Fibroblast of pulmonary artery (primary cell): ENCODE data around the gene TRIO.

Experiments
- DNase-seq: peaks from one replicate; pipeline ENCODE4 v3.0.0-alpha.2; 2010; ENCODE audit warnings: low read depth
- H3K4me3 ChIP-seq: replicated peaks from 2 replicates; pipeline ENCODE4 v1.5.1; 2011; ENCODE audit warnings: low read depth, mild to moderate bottlenecking, control low read depth, low read length, moderate library complexity
- TF ChIP-seq, protein P1 (sequence below): IDR thresholded peaks from 2 replicates; pipeline ENCODE4 v1.5.1; 2011; ENCODE audit warnings: mild to moderate bottlenecking, control low read depth, low read length, inconsistent platforms; ENCODE audit errors: missing control alignments

The TRIO gene

DNA sequence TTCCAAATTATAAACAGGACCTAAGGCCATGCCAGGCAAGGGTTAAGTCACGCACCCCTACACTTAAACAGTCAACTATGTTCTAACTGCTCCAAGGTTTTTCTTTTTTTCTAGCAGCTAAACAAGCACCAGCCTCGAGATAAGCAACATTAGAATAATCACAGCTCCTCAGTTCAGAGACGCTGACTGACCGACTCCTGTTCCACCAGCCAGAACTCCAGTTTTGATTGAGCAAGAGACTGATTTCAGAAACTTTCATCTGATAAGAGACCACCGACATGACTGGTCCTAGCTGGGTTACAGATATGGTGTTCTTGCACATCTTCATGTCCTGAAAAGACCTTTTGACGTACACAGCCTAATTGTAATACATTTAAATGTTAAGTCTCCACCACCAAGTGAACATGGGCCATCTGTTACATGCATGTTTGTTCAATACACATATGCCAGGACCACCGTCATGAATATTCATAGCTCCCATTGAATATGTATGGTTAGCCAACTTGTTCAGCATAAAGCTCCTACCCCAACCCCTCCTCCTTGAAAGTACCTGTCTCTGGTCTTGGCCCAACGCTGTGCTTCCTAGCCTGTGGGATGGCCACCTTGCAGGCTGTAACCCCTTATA lies 414.8 kb downstream of the TRIO start:
- peak; percentile 15 for DNase-seq
- no peak overlapping the region for H3K4me3 ChIP-seq

More for the DNA sequence above, 414.8 kb downstream of the TRIO start:
- TF ChIP-seq, protein P1, sequence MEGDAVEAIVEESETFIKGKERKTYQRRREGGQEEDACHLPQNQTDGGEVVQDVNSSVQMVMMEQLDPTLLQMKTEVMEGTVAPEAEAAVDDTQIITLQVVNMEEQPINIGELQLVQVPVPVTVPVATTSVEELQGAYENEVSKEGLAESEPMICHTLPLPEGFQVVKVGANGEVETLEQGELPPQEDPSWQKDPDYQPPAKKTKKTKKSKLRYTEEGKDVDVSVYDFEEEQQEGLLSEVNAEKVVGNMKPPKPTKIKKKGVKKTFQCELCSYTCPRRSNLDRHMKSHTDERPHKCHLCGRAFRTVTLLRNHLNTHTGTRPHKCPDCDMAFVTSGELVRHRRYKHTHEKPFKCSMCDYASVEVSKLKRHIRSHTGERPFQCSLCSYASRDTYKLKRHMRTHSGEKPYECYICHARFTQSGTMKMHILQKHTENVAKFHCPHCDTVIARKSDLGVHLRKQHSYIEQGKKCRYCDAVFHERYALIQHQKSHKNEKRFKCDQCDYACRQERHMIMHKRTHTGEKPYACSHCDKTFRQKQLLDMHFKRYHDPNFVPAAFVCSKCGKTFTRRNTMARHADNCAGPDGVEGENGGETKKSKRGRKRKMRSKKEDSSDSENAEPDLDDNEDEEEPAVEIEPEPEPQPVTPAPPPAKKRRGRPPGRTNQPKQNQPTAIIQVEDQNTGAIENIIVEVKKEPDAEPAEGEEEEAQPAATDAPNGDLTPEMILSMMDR: no peak
